ENCODE results near the gene SLC22A17.

The SLC22A17 gene

GRCh38 chr14:23307687-23308644 lies 44.7 kb downstream of the SLC22A17 start:
- DNase-seq (ENCODE audit: low read depth): no peak

GRCh38 chr14:23307146-23307530 lies 45.5 kb downstream of the SLC22A17 start:
- DNase-seq (ENCODE audit: low read depth): no peak

GRCh38 chr14:23306412-23307145 lies 46.1 kb downstream of the SLC22A17 start, which contains the start of gene BCL2L2:
Gene BCL2L2 (plus strand): TSS chr14:23306833. CDS start chr14:23307768, 935 bp downstream.
- peak; percentile 63 for DNase-seq (ENCODE audit: low read depth)

- DNase-seq (ENCODE audit: low read depth): no peak
Measured at GRCh38 chr14:23302290-23303225, 50.1 kb downstream of the SLC22A17 start, which contains the start of gene PPP1R3E. Gene PPP1R3E (minus strand): TSS chr14:23302859. CDS start chr14:23302576, 283 bp downstream.

- DNase-seq (ENCODE audit: low read depth): no peak
Measured at GRCh38 chr14:23301969-23302289, 50.8 kb downstream of the SLC22A17 start.

GRCh38 chr14:23301288-23301968 lies 51.3 kb downstream of the SLC22A17 start:
- peak; percentile 98 for DNase-seq (ENCODE audit: low read depth)

- no peak for DNase-seq (ENCODE audit: low read depth)
Measured at GRCh38 chr14:23300687-23301223, 51.9 kb downstream of the SLC22A17 start.

GRCh38 chr14:23299986-23300686 lies 52.6 kb downstream of the SLC22A17 start:
- DNase-seq (ENCODE audit: low read depth): no peak

GRCh38 chr14:23299211-23299957 lies 53.3 kb downstream of the SLC22A17 start:
- peak; percentile 71 for DNase-seq (ENCODE audit: low read depth)

- no peak for DNase-seq (ENCODE audit: low read depth)
Measured at GRCh38 chr14:23297611-23298277, 54.9 kb downstream of the SLC22A17 start.

GRCh38 chr14:23297096-23297495 lies 55.6 kb downstream of the SLC22A17 start:
- no peak for DNase-seq (ENCODE audit: low read depth)
